ENCODE data around the gene HAUS2. TPM values are rescaled to one million over a fixed set of nuclear protein-coding genes. Genes with fewer than 3 reads are reported as not detected.

The HAUS2 gene
- 21.6 and 24.5 TPM in 2 replicates for total RNA-seq

DNA sequence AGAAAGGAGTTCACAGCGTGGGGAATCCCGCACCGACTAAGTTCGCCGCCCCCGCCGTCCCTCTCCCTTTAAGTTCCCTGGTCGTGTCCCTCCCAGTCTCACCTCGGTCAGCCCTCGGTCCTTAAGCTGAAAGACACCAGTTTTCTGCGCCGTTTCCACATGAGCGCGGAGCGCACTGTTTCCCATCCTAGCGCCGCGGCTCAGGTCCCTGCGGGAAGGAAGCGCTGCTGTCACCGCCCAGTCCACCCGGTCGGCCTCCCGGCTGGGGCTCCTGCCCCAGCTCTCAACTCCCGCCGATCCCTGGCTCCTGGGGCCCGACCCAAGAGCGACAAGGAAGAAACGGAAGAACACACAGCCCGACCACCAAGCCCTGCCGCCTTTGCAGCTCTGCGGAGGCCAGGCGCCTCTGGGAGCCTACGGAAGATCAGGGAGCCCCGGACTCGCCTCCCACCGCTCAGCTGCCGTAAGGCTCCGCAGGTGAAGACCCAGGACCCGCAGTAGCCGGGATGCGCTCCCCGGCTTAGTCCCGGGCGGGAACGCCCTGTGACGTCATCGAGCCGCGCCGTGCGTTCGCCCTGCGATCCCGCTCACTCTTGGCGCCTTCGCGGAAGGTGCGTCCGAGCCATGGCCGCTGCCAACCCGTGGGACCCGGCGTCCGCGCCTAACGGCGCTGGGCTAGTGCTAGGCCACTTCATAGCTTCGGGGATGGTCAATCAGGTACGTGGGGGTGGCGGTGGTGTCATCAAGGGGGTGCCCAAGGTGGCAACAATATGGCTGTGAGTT, at the start of gene HAUS2, which contains the start of gene LRRC57:
Gene HAUS2 (plus strand): TSS at position 590 of the 783 bp plus-strand sequence. CDS start 35 bp downstream, at position 625.
Gene LRRC57 (minus strand): TSS at position 545 of the 783 bp plus-strand sequence. CDS start 359 bp downstream, at position 186.

GRCh38 chr15:42575188-42576039, 26.8 kb downstream of the HAUS2 start, which contains the start of gene STARD9:
Gene STARD9 (plus strand): TSS chr15:42575606. CDS start chr15:42575716, 110 bp downstream.

Other genes starting within 250 kb of the HAUS2 start
- gene CAPN3, start 189.3 kb upstream of the HAUS2 start, total RNA-seq, result 1.6 and 1.7 TPM in 2 replicates
- gene ZNF106, start 57.7 kb upstream of the HAUS2 start, total RNA-seq, result 76.9 and 90.5 TPM in 2 replicates
- gene SNAP23, start 53.2 kb upstream of the HAUS2 start, total RNA-seq, result 86.8 and 110 TPM in 2 replicates
- gene LRRC57, start within 50 bp of the HAUS2 start, total RNA-seq, result 8.4 and 9.0 TPM in 2 replicates
- gene STARD9, start 26.8 kb downstream of the HAUS2 start, total RNA-seq, result 3.7 and 4.0 TPM in 2 replicates
- gene CDAN1, start 188.3 kb downstream of the HAUS2 start, total RNA-seq, result 9.3 and 10.5 TPM in 2 replicates